Right lobe of liver (tissue), 6 donors: ENCODE measurements around the gene PCDHB9. TPM values are rescaled to one million over a fixed set of nuclear protein-coding genes. Genes with fewer than 3 reads are reported as not detected.
A peak's percentile ranks its signal among the peaks of the same experiment; 100 is the strongest.
"Not testable (repeated sequence)": the region's sequence is repeated elsewhere in the genome, so short reads cannot be mapped to it uniquely, and the experiment has no call there.

ENCODE experiments used
- ATAC-seq, 4 donors: fragments of 200-7000 bp; cut with Tn5 transposase; one replicate each; pipeline ENCODE4 v1.9.1; 2020; ENCODE audit warnings: mild to moderate bottlenecking in 4 of 4, moderate library complexity in 4 of 4
- DNase-seq, 3 donors: peaks; one replicate each; pipeline ENCODE4 v3.0.0-alpha.2; 2020
- H3K27ac ChIP-seq, 3 donors: fragments of 200-600 bp; one replicate each; pipeline ENCODE4 v1.8.0; 2022
- H3K27me3 ChIP-seq, 2 donors: fragments of 200-600 bp; one replicate each; pipeline ENCODE4 v1.8.0; 2022
- H3K36me3 ChIP-seq, 4 donors: fragments of 200-600 bp; sonication (generic) in 1 of 4; one replicate each; pipeline versions ENCODE4 v1.5.1 to v1.8.0; 2017 to 2022; ENCODE audit warnings: control low read depth in 1 of 4
- H3K4me1 ChIP-seq, 4 donors: fragments of 200-600 bp; sonication (generic) in 1 of 4; one replicate each; pipeline versions ENCODE4 v1.5.1 to v1.8.0; 2017 to 2022; ENCODE audit warnings: control low read depth in 1 of 4
- H3K4me3 ChIP-seq, 3 donors: fragments of 200-600 bp; one replicate each; pipeline ENCODE4 v1.8.0; 2022
- H3K9me3 ChIP-seq, 4 donors: fragments of 200-600 bp; sonication (generic) in 1 of 4; one replicate each; pipeline versions ENCODE4 v1.5.1 to v1.8.0; 2017 to 2022; ENCODE audit warnings: control low read depth in 1 of 4
- POLR2A ChIP-seq: fragments of 450-650 bp; IDR thresholded peaks from one replicate; pipeline ENCODE4 v1.6.1; 2017; ENCODE audit warnings: antibody characterized with exemption, mild to moderate bottlenecking
- WGBS: methylation state at CpG from one replicate; pipeline ENCODE4 v1.1.6; 2018; ENCODE audit warnings: low coverage, low lambda C conversion rate; ENCODE audit not compliant: insufficient coverage; ENCODE audit errors: missing lambda C conversion rate; 5-methylcytosine and 5-hydroxymethylcytosine counted together
- intact Hi-C, 2 donors: fragments of 100-400 bp; cut with DNase I; formaldehyde crosslinking; loops; one replicate each; pipeline versions ENCODE4 v1.11.2 to v1.14.1; 2022
- total RNA-seq, 6 experiments: library from RNA; depleted of rRNA in 2 of 6; stranded (reverse); fragments of >200 nt in 2 of 6; fragmentation: NEBNext Ultra II Directional in 3 of 6; extraction: Animal tissue kit (Norgen Biotek cat#: 25700) in 3 of 6; gene quantifications; one replicate each; pipeline versions ENCODE4 v1.1.0 to v1.2.4, GENCODE V29; 2016 to 2023
- TF ChIP-seq, protein P1 (sequence below), 4 donors: fragments of 200-600 bp in 3 of 4; fragments of 450-650 bp in 1 of 4; IDR thresholded peaks; one replicate each; pipeline versions ENCODE4 v1.5.1 to v1.8.0; 2016 to 2022; ENCODE audit warnings: antibody characterized with exemption in 4 of 4, mild to moderate bottlenecking in 2 of 4
- donor health status: DM: no; HTN: yes; CAD: no.
- donor health status: DM: no; HTN: no; CAD: no.
- donor health status: DM: no; HTN: no; CAD: no.
- donor health status: DM: no; HTN: yes; CAD: no.
- donor health status: DM: no; HTN: yes; CAD: no.

Gene PCDHB9
- total RNA-seq, 6 experiments from 2014 or later: 0.07 to 0.51 (median 0.21) TPM; not detected in 1

DNA sequence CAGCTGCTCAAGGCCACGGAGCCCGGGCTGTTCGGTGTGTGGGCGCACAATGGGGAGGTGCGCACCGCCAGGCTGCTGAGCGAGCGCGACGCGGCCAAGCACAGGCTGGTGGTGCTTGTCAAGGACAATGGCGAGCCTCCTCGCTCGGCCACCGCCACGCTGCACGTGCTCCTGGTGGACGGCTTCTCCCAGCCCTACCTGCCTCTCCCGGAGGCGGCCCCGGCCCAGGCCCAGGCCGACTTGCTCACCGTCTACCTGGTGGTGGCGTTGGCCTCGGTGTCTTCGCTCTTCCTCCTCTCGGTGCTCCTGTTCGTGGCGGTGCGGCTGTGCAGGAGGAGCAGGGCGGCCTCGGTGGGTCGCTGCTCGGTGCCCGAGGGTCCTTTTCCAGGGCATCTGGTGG is 2.2 kb downstream of the PCDHB9 start:
- H3K4me1 ChIP-seq, ATAC-seq, H3K36me3 ChIP-seq, H3K4me3 ChIP-seq, H3K27ac ChIP-seq, H3K27me3 ChIP-seq, DNase-seq, H3K9me3 ChIP-seq, intact Hi-C loops: not testable (repeated sequence)
- 35% methylated on average over 7 of the region's 35 CpGs for WGBS

DNA sequence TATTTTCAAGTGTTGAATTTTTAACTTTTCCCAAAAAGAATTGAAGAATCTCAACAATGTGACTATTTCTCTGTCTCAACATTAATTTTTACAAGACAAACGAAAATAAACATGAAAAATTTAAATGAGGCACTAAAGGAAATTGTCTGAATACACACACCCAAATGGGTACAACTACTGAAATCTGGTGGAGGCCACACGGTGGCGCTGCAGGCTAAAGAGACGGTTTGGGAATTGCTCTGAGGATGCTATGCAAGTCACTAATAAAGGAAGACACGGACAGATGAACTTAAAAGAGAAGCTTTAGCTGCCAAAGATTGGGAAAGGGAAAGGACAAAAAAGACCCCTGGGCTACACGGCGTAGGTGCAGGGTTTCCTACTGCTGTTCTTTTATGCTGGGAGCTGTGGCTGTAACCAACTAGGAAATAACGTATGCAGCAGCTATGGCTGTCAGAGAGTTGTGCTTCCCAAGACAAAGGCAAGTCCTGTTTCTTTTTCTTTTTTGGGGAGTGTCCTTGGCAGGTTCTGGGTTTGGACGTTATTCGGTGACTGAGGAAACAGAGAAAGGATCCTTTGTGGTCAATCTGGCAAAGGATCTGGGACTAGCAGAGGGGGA is 5.3 kb downstream of the PCDHB9 start, which contains the start of gene PCDHB10:
Gene PCDHB10, plus strand, starts transcription at position 244 of the 616 bp plus-strand sequence. Its CDS starts 200 bp downstream, at position 444.
- WGBS: 6% methylated on average over 10 of the region's 10 CpGs
- Histone ChIP-seq H3K27ac (no peak within 1 kb of the TSS), H3K4me1 (no peaks in the 10 kb centered on the region), H3K9me3 (peaks cover 0 to 14% (median 0%) of the 10 kb centered on the region in 4 donors), H3K4me3 (no peak within 1 kb of the TSS), H3K27me3 (no peaks in the 10 kb centered on the region), H3K36me3 (no peaks in the 10 kb centered on the region)
- intact Hi-C loops: no loop called here
- no peak for DNase-seq
- no peak for ATAC-seq
- TF ChIP-seq POLR2A: no peak
- TF ChIP-seq, protein P1, sequence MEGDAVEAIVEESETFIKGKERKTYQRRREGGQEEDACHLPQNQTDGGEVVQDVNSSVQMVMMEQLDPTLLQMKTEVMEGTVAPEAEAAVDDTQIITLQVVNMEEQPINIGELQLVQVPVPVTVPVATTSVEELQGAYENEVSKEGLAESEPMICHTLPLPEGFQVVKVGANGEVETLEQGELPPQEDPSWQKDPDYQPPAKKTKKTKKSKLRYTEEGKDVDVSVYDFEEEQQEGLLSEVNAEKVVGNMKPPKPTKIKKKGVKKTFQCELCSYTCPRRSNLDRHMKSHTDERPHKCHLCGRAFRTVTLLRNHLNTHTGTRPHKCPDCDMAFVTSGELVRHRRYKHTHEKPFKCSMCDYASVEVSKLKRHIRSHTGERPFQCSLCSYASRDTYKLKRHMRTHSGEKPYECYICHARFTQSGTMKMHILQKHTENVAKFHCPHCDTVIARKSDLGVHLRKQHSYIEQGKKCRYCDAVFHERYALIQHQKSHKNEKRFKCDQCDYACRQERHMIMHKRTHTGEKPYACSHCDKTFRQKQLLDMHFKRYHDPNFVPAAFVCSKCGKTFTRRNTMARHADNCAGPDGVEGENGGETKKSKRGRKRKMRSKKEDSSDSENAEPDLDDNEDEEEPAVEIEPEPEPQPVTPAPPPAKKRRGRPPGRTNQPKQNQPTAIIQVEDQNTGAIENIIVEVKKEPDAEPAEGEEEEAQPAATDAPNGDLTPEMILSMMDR (IDR thresholded peaks at IDR 0.05): peak in 2 of 4 donors; percentile 19 to 26

DNA sequence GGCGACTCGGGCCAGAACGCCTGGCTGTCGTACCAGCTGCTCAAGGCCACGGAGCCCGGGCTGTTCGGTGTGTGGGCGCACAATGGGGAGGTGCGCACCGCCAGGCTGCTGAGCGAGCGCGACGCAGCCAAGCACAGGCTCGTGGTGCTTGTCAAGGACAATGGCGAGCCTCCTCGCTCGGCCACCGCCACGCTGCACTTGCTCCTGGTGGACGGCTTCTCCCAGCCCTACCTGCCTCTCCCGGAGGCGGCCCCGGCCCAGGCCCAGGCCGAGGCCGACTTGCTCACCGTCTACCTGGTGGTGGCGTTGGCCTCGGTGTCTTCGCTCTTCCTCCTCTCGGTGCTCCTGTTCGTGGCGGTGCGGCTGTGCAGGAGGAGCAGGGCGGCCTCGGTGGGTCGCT is 7.4 kb downstream of the PCDHB9 start:
- H3K27ac ChIP-seq, H3K36me3 ChIP-seq, ATAC-seq, H3K27me3 ChIP-seq, H3K4me1 ChIP-seq, DNase-seq, H3K4me3 ChIP-seq, intact Hi-C loops: not testable (repeated sequence)
- no CpG with 5 or more reads among the region's 37 CpGs for WGBS
- peaks cover 0 to 14% (median 0%) of the 10 kb centered on the region in 4 donors for H3K9me3 ChIP-seq

DNA sequence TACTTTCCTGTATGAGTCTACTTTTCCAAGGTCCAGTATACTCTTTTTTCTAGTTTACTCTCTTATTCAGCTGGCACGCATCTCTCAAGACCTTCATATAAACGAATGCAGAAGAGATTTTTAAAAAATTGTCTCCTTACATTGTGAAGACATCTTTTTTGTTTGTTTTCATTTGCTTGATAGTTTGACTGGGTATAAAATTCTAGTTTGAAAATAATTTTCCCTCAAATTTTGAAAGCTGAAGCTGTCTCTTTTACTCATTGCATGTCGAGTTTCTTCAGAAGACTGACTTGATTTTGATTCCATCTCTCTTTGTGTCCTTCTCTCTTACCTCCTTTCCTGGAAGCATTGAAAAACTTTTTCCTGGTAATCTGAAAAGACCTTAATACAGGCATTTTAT is 9.4 kb downstream of the PCDHB9 start:
- TF ChIP-seq, protein P1 (IDR thresholded peaks at IDR 0.05): no peak
- no peak for TF ChIP-seq POLR2A
- Histone ChIP-seq H3K4me3 (no peak overlapping the region), H3K4me1 (no peaks in the 10 kb centered on the region), H3K9me3 (peaks cover 0 to 14% (median 0%) of the 10 kb centered on the region in 4 donors), H3K27me3 (no peaks in the 10 kb centered on the region), H3K27ac (no peak overlapping the region), H3K36me3 (no peaks in the 10 kb centered on the region)
- intact Hi-C loops: no loop called here
- DNase-seq (no peak), ATAC-seq (no peak)
- 31% methylated on average over 3 of the region's 3 CpGs for WGBS

DNA sequence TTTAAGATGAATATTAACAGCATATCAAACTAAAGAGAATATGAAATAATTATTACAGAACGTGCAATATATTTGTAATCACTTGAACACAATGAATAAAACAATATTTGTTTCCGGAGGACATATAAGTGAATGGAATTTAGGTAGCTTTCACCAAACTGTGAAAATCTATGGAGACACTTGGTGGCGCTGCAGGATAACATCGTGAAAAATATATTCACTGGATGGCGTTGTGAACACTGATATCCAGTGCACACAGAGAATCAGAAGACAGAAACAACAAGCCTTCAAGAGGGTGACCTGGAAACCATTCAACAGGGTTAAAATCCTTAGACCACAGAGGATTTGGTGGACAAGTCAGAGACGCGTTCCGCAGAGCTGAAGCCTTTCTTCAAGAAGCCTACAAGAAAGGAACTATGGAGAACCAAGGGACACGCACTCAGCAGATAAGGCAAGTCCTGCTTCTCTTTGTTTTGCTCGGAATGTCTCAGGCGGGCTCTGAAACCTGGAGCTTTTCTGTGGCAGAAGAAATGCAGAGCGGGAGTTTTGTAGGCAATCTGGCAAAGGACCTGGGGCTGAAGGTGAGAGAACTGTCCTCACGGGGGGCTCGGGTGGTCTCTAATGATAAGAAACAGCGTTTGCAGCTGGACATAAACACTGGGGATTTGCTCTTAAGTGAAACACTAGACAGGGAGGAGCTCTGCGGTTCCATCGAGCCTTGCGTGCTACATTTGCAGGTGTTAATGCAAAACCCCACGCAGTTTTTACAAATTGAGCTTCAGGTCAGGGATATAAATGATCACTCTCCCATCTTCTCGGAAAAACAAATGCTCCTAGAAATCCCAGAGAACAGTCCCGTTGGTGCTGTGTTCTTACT is 12.6 kb downstream of the PCDHB9 start, which contains the start of gene PCDHB11:
Gene PCDHB11, plus strand, starts transcription at position 269 of the 877 bp plus-strand sequence. Its CDS starts 148 bp downstream, at position 417.
- Histone ChIP-seq H3K4me1 (no peaks in the 10 kb centered on the region), H3K27me3 (peaks cover 0 to 4% of the 10 kb centered on the region in 2 donors), H3K9me3 (peaks cover 0 to 14% (median 0%) of the 10 kb centered on the region in 4 donors), H3K4me3 (no peak within 1 kb of the TSS), H3K27ac (no peak within 1 kb of the TSS), H3K36me3 (no peaks in the 10 kb centered on the region)
- intact Hi-C loops: no loop called here
- ATAC-seq (no peak), DNase-seq (no peak)
- 25% methylated on average over 21 of the region's 21 CpGs for WGBS
- TF ChIP-seq, protein P1 (IDR thresholded peaks at IDR 0.05): peak in 1 of 4 donors; percentile 5
- TF ChIP-seq POLR2A: no peak

DNA sequence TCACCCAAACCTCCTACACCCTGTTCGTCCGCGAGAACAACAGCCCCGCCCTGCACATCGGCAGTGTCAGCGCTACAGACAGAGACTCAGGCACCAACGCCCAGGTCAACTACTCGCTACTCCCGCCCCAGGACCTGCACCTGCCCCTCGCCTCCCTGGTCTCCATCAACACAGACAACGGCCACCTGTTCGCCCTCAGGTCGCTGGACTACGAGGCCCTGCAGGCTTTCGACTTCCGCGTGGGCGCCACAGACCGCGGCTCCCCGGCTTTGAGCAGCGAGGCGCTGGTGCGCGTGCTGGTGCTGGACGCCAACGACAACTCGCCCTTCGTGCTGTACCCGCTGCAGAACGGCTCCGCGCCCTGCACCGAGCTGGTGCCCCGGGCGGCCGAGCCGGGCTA is 14.2 kb downstream of the PCDHB9 start:
- DNase-seq, H3K27ac ChIP-seq, H3K9me3 ChIP-seq, H3K36me3 ChIP-seq, intact Hi-C loops, H3K4me1 ChIP-seq, ATAC-seq, H3K27me3 ChIP-seq, H3K4me3 ChIP-seq: not testable (repeated sequence)
- 19% methylated on average over 13 of the region's 38 CpGs for WGBS

DNA sequence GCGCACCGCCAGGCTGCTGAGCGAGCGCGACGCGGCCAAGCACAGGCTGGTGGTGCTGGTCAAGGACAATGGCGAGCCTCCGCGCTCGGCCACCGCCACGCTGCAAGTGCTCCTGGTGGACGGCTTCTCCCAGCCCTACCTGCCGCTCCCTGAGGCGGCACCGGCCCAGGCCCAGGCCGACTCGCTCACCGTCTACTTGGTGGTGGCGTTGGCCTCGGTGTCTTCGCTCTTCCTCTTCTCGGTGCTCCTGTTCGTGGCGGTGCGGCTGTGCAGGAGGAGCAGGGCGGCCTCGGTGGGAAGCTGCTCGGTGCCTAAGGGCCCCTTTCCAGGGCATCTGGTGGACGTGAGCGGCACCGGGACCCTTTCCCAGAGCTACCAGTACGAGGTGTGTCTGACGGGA is 14.7 kb downstream of the PCDHB9 start:
- H3K36me3 ChIP-seq, H3K4me1 ChIP-seq, ATAC-seq, intact Hi-C loops, H3K9me3 ChIP-seq, H3K27me3 ChIP-seq, H3K27ac ChIP-seq, H3K4me3 ChIP-seq, DNase-seq: not testable (repeated sequence)
- 30% methylated on average over 4 of the region's 35 CpGs for WGBS
